Measurements from ENCODE around the gene ZNF331.

ZNF331 gene

DNA sequence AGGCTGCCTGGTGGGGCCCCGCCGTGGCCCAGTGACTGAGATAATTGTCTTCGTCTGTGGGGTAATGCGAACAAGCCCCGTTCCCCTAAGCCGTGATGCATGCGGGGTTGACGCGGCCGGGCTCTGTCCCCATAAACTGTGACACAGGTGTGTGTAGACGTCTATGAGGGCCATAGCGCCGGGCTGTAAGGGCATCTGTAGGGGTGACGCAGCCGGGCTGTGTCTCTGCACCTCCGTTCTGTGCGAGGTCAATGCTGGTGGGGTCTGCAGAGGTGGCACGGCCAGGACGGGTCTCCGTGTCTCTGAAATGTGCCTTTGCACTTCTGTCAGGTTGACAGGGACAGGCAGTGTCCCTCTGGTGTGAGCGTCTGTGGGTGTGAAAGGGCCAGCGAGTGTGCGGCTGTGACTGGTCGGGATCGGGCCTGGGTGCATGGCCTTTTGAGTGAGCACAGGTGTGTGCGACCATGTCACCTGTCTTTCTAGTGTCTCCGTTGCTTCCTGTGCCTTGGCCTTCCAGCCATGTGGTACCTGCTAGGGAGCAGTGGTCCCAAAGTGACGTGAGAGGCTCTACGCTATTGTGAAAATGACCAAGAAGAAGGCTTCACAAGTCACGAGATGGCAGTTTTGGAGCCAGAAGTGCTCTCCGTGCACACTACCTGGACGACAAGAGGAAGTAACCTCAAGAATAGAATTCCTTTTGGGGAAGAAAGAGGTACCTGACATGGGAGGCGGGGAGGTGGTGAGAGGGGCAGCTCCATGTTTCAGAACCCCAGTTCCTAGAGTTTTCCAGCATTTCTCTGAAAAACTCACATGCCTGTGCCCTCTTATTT, 16.4 kb upstream of the ZNF331 start:
- no peak for DNase-seq

DNA sequence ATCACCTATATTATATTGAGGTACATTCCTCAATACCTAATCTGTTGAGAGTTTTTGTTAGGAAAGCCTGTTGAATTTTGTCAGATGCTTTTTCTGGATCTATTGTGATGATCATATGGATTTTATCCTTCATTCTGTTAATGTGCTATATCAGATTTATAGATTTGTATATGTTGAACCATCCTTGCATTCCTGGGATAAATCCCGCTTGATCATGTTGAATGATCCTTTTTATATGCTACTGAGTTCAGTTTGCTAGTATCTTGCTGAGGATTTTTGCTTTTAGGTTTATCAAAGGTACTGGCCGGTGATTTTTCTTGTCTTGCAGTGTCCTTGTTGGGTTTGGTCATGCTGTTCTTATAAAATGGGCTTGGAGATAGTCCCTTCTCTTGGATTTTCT, 12.0 kb upstream of the ZNF331 start:
- DNase-seq = no peak

DNA sequence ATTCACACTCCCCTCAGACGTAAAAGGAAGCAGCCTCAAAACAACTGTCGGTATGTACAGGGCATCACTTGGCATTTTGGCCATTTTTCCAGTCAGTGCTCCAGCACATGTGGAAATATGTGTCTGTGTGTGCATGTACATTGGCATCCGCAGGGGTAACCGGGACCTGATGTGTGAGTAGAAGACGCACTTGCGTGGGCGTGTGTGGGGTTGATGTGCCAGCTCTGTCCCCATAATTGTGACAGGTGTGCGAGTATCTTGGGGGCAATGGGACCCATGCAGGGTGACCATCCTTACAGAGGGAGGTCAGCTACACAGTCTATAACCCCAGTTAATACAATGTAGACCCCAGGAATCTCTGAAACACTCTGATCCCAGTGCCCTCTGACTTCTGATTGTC, 7.3 kb upstream of the ZNF331 start:
- DNase-seq = no peak

DNA sequence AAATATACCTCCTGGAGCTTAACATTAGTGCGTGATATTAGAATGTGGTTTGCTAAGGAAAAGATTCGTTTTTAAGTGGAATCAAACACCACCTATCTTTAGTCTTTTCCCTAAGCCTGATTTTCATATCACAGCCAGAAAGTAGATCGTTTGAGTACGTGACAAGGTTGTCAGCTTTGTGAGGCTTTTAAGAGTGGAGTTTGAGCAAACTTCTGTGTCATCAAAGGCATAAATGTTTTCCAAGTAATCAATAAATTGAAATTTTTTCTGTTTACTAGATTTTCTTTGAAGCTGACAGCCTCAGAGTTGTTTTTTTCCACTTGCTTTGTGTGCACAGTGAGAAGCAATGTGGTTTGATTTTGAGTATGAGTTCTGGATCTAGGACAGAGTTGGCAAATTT, 6.5 kb upstream of the ZNF331 start:
- no peak for DNase-seq

DNA sequence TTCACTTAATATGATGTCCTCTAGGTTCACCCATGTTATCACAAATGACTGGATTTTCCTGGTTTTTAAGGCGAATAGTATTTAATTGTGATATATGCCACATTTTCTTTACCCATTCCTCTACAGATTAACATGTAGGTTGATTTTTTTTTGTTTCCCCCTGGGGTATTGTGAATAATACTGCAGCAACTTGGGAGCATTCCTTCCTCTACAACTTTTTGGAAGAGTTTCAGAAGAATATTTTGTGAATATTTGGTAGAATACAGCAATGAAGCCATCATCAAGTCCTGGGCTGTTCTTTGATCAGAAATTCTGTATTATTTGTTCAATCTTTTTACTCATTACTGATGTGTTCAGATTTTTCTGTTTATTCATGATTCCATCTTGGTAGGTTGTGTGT, 5.6 kb upstream of the ZNF331 start:
- no peak for DNase-seq

DNA sequence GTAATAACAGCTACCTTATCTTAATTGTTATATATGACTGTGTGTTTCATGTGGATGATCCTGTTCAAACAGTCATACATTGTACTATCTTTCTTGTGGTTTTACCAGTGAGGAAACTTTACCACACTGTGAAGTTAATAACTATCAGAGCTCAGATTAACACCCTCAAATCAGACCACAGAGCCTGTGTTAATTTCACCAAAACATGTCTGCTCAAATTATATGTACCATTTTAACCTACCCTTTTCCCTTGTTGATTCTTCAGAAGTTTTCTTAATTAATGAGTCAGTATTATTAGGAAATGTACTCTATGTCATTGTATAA, 1.8 kb upstream of the ZNF331 start:
- no peak for DNase-seq

DNA sequence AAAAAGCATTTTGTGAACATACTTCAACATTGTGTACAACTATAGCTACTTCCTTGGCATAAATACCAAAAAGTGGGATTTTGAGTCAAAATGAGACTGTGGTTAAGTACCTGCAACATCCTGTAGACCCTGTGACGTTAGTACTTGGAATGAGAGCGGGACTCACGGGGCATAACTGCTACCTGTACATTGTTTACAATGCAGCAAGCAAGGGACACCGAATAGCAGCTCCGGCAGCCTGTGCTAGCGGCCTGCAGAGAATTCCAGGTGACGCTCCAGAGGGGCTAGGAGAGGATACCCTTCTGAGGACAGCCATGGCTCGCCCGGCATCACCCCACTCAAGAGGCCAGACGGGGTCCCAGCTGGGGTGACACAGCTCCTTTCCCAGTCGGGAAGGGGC, 824 bp upstream of the ZNF331 start:
- DNase-seq = peak; percentile 37

DNA sequence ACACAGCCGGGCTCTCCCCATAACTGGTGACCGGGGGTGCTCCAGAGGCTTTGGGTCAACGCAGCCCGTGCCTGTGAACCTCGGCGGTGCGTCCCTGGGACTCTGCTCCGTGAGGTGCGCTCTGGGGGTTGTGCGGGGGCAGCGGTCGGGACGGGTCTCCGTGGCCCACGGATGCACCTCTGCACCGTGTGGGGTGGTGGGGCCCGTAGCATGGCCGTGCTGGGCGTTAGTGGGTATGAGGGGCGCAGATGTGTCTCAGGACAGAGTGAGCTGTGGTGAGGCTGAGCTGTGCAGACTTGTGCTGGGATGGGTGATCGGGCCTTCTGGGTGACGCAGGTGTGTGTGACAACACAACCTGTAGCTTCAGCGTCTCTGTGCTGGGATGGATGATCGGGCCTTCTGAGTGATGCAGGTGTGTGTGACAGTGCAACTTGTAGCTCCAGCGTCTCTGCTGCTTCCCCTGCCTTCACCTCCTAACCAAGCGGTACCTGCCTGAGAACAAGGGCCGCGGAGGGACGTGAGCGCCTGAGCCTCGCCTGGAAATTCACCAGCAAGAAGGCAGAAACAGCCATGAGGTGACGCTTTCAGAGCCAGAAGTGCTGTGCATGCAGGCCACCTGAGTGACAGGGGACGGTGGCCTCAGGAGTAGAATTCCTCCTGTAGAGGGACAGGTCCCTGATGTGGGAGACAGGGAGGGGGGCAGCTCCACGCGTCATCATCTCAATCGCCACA, 599 bp downstream of the ZNF331 start:
- no peak for DNase-seq

DNA sequence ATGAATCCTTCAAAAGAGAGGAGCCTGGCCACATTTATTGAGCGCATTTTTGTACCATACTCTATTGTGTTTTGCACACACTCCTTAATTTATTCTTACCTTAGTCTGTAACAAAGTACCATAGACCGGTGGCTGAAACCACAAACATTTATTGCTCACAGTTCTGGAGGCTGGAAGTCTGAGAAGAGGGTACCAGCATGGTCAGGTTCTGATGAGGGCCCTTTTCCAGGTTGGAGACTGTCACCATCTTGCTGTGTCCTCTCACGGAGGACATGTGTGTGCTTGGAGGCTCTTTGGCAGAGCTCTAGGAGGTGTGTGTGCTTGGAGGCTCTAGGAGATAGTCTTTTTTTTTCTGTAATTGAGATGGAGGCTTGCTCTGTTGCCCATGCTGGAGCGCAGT, 2.1 kb downstream of the ZNF331 start:
- DNase-seq = no peak

DNA sequence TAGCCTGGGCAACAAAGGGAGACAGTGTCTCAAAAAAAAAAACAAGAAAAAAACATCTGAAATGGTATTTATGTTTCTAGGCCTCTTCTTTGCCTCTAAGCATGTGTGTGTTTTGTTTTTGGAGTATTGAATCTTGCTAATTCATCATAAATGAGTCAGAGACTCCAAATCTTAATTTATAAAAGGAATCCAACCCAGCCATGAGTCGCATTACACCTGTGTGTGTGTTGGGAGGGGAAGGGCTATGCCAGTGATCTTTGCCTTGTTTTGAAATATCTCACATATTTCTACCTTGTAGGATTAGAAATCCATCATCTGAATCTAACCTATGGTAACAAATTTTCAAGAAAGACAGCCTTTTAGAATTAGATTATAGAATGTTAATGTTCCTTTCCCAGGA, 4.0 kb downstream of the ZNF331 start:
- DNase-seq = no peak

DNA sequence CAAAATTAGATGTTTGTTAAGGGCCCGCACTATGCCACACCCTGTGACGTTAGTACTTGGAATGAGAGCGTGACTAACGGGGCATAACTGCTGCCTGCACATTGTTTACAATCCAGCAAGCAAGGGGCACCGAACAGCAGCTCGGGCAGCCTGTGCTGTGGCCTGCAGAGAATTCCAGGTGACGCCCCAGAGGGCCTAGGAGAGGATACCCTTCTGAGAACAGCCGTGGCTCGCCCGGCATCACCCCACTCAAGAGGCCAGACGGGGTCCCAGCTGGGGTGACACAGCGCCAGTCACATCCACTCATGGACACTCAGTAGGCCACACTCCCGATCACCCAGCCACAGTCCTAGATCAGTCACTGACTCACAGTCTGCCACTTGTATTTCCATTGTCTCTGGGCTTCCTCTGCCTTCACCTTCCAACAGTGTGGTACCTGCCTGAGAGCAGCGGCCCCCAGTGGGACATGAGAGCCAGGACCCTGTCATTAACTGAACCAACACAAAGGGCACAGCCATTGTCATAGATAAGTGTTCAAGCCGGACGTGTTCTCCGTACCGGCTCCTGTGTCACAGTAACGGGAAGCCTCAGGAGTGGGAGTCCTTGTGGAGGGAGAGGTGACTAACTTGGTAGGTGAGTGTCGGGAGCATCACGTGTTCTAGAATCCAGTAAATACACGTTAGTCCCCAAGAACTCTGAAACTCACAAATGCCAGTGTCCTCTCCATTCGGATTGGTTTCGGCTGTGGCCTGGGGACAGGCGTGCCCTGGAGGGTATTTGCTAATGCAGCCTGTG, 7.5 kb downstream of the ZNF331 start:
- no peak for DNase-seq

DNA sequence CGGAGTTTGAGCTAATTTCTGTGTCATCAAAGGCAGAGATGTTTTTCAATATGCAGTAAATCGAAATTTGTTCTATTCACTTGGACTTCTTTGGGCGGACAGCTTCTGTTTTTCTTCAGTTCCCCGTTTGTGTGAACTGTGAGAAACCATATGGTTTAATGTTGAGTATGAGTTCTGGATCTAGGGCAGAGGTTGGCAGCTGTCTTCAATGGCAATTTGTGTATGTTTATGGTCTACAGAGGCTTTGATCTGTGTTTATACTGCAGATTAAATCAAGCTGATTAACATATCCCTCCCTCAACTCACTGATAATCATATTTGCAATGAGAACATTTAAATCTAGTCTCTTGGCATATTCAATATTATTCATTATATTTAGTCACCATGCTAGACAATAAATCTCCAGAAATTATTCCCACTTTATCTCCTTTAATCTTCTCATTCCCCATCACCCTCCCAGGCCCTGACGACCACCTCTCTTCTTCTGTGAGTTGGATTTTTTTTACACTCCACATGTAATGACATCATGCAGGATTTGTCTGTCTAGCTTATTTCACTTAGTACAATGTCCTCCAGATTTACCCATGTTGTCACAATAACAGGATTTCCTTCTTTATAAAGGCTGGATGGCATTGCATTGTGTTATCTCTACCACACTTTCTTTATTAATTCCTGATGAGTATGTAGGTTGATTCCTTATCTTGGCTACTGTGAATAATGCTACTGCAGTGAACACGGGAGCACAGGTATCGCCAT, 9.0 kb downstream of the ZNF331 start:
- DNase-seq = no peak

DNA sequence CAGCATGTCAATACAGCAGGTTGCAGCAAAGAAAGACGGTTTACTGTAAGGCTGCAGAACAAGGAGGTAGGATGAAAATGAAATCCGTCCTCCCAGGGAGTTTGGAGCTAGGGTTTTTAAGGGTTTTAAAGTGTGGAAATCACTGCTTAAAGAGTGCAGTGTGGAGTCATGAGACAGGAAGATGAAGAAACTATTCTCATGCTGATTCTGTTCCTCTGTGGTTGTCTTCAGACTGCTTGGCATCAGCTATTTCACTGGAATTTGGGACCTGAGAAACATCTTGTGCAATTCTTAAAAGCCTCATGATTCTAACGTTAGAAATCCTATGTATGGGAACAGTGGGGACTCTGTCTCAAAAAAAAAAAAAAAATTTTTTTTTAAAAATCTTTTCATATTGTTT, 11.4 kb downstream of the ZNF331 start:
- DNase-seq = no peak

DNA sequence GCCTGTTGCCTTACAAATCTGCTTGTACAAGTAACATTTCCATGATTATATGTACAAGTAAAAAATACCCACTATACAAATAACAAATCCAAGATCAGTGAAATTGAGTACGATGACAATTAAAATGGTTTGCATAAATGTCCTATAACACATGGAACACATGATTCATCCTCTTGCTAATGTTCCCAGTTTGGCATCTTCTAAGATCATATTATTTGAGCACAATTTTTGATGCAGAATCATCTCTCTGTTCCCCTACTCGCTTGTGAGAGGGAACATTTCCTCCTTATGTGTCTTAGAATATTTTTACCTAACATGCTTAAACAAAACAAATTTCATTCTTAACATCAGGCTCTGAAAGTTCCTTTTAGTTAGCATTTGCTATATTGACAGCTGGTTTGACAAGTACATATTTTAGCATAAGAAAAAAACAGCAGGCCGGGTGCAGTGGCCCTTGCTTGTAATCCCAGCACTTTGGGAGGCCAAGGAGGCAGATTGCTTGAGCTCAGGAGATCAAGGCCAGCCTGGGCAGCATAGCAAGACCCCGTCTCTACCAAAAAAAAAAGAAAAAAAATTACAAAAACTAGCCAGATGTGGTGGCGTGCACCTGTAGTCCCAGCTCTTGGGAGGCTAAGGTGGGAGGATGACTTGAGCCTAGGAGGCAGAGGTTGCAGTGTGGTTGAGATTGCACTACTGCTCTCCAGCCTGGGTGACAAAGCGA, 14.2 kb downstream of the ZNF331 start:
- DNase-seq = no peak

DNA sequence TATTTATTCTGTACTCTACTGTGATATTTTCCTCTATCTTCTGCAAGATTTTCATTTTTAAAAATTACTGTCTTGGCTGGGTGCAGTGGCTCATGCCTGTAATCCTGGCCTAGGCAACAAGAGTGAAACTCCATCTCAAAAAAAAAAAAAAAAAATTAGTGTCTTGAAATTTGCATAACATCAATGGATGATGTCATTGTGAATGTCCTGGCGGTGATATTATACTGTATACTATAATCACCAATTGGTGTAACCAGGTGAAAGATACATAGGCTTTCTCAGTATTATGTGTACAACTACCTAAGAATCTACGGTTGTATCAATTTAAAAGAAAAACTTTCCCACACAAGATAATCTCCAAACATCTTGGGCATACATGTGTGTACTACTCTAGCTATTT, 15.2 kb downstream of the ZNF331 start:
- no peak for DNase-seq

DNA sequence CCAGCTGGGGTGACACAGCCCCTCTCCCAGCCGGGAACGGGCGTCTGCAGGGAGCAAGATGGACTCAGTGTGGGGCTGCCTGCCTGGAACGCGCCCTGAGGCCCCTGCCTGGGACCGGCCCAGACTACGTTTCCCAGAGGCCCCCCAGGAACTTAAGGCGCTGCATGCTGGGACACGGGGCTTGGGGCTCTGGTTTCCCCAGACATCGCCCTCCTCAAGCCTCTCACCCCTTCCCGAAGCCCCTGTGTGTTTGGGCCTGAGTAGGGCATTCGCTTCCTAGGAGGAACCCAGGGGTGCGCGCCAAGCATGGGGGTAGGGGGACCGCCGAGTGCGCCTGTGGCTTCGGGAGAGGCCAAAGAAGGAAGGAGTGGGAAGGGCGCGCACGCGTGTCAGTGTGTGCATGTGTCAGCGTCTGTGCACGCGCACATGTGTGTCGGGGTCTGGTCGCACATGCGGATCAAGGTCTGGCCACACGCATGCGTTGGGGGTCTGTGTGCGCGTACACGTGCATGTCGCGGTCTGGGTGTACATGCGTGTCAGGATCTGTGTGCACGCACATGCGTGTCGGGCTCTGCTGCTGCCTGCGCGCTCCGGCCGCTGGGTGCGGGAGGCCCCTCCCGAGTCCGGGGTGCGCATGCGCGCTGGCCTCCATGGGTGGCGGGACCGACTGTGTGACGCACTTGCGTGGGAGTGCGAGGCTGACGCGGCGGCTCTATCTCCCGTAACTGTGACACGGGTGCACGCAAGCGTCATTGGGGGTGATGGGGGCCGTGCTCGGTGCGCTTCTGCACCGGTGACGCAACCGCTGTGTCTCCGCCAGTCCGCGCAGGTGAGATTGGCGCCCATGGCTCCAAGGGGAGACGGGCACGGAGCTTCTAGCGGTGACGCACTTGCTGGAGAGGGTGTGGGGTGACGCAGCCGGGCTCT, 16.2 kb downstream of the ZNF331 start:
- DNase-seq = peak; percentile 92

DNA sequence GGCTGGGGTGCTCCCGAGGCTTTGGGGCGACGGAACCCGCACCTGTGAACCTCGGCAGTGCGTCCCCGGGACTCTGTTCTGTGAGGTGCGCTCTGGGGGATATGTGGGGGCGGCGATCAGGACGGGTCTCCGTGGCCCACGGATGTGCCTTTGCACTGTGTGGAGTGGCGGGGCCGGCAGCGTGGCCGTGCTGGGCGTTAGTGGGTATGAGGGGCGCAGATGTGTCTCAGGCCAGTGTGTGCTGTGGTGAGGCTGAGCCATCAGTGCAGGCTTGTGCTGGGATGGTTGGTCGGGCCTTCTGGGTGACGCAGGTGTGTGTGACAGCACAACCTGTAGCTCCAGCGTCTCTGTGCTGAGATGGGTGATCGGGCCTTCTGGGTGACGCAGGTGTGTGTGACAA, 16.9 kb downstream of the ZNF331 start:
- no peak for DNase-seq

DNA sequence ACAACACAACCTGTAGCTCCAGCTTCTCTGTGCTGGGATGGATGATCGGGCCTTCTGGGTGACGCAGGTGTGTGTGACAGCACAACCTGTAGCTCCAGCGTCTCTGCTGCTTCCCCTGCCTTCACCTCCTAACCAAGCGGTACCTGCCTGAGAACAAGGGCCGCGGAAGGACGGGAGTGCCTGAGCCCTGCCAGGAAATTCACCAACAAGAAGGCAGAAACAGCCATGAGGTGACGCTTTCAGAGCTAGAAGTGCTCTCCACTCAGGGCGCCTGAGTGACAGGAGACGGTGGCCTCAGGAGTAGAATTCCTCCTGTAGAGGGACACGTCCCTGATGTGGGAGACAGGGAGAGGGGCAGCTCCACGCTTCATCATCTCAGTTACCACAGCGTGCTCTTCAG, 17.4 kb downstream of the ZNF331 start:
- DNase-seq = no peak

DNA sequence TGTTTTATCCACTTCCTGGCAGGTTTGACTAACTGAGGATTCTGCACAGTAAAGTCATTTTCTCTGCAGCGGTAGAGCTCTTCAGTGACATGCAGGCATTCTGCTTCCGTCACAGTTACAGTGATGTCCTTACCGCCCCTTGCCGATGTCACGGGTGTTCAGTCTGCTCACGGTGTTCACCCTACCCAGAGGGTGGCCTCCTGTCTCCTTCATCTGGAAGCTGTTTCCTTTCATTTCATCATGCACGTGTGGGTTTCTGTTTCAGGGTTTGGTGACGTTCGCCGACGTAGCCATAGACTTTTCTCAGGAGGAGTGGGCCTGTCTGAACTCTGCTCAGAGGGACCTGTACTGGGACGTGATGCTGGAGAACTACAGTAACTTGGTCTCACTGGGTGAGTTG, 33.4 kb downstream of the ZNF331 start:
- DNase-seq = no peak

DNA sequence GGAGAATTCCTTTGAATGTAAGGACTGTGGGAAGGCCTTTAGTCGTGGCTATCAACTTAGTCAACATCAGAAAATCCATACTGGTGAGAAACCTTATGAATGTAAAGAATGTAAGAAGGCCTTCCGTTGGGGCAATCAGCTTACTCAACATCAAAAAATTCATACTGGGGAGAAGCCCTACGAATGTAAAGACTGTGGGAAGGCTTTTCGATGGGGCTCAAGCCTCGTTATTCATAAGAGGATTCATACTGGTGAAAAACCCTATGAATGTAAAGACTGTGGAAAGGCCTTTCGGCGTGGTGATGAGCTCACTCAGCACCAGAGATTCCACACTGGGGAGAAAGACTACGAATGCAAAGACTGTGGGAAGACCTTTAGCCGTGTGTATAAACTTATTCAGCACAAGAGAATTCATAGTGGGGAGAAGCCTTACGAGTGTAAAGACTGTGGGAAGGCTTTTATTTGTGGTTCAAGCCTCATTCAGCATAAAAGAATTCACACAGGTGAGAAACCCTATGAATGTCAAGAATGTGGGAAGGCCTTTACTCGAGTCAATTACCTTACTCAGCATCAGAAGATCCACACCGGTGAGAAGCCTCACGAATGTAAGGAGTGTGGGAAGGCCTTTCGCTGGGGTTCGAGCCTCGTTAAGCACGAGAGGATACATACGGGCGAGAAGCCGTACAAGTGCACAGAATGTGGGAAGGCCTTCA, 39.2 kb downstream of the ZNF331 start:
- DNase-seq = no peak

DNA sequence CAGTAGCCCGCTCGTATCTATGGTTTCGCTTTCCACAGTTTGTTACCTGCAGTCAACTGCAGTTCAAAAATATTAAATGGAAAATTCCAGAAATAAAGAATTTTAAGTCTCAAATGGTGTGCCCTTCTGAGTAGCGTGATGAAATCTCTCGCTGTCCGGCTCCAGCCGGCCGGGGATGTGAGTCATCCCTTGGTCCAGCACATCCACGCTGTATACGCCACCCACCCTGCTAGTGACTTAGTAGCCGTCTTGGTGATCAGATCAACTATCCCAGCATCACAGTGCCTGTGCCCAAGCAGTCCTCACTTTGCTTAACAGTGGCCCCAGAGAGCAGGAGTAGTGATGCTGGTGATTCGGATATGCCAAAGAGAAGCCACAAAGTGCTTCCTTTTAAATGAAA, 40.0 kb downstream of the ZNF331 start:
- no peak for DNase-seq
